HTERT RPE-1 (cell line): Measurements from ENCODE around the gene WFIKKN1.
"Not testable (repeated sequence)": the region's sequence is repeated elsewhere in the genome, so short reads cannot be mapped to it uniquely, and the experiment has no call there.

ENCODE experiments used
- in situ Hi-C: fragments of 300-500 bp; cut with MboI; formaldehyde crosslinking; loops from 4 replicates; pipeline ENCODE4 v1.14.3; 2020; ENCODE audit warnings: low sequenced_read_pairs

The WFIKKN1 gene

GRCh38 chr16:595094-595528, 35.7 kb upstream of the WFIKKN1 start:
- in situ Hi-C loops = no loop called here

GRCh38 chr16:595942-596735, 34.6 kb upstream of the WFIKKN1 start:
- in situ Hi-C loops = no loop called here

- in situ Hi-C loops = no loop called here
Observed at GRCh38 chr16:596736-597060, 34.1 kb upstream of the WFIKKN1 start.

- in situ Hi-C loops = not testable (repeated sequence)
Observed at GRCh38 chr16:597655-598054, 33.1 kb upstream of the WFIKKN1 start.

GRCh38 chr16:598823-599739, 31.7 kb upstream of the WFIKKN1 start:
- in situ Hi-C loops = no loop called here

- in situ Hi-C loops = no loop called here
Observed at GRCh38 chr16:600781-601180, 30.0 kb upstream of the WFIKKN1 start.

- in situ Hi-C loops = no loop called here
Observed at GRCh38 chr16:603933-604332, 26.9 kb upstream of the WFIKKN1 start.

- in situ Hi-C loops = no loop called here
Observed at GRCh38 chr16:606656-607307, 24.0 kb upstream of the WFIKKN1 start.

GRCh38 chr16:608019-608418, 22.8 kb upstream of the WFIKKN1 start:
- in situ Hi-C loops = no loop called here

- in situ Hi-C loops = no loop called here
Observed at GRCh38 chr16:609316-609715, 21.5 kb upstream of the WFIKKN1 start.

- in situ Hi-C loops = no loop called here
Observed at GRCh38 chr16:609984-610383, 20.8 kb upstream of the WFIKKN1 start.

- in situ Hi-C loops = no loop called here
Observed at GRCh38 chr16:610513-611381, 20.0 kb upstream of the WFIKKN1 start.

GRCh38 chr16:615122-615521, 15.7 kb upstream of the WFIKKN1 start:
- in situ Hi-C loops = no loop called here

GRCh38 chr16:616733-617586, 13.8 kb upstream of the WFIKKN1 start:
- in situ Hi-C loops = no loop called here

- in situ Hi-C loops = no loop called here
Observed at GRCh38 chr16:617855-618254, 12.9 kb upstream of the WFIKKN1 start.

- in situ Hi-C loops = no loop called here
Observed at GRCh38 chr16:619476-620100, 11.2 kb upstream of the WFIKKN1 start.

- in situ Hi-C loops = no loop called here
Observed at GRCh38 chr16:620700-621525, 9.9 kb upstream of the WFIKKN1 start.

- in situ Hi-C loops = no loop called here
Observed at GRCh38 chr16:621526-622105, 9.2 kb upstream of the WFIKKN1 start.
